ENCODE data around the gene NSFL1C.

Gene NSFL1C

GRCh38 chr20:1484438-1485116 is 17.9 kb upstream of the NSFL1C start:
- TF ChIP-seq ZFX (IDR thresholded peaks at IDR 0.05; ENCODE audit: borderline replicate concordance) (no peak), CTCF (IDR thresholded peaks at IDR 0.05) (no peak)
- H3K27ac ChIP-seq = no peak overlapping the region

GRCh38 chr20:1479831-1480595 is 13.4 kb upstream of the NSFL1C start:
- no peak overlapping the region for H3K27ac ChIP-seq
- TF ChIP-seq CTCF (IDR thresholded peaks at IDR 0.05) (no peak), ZFX (IDR thresholded peaks at IDR 0.05; ENCODE audit: borderline replicate concordance) (no peak)

- TF ChIP-seq ZFX (IDR thresholded peaks at IDR 0.05; ENCODE audit: borderline replicate concordance) (no peak), CTCF (IDR thresholded peaks at IDR 0.05) (no peak)
- H3K27ac ChIP-seq = no peak overlapping the region
These were observed 11.9 kb upstream of the NSFL1C start for GRCh38 chr20:1478566-1478965.

- no peak overlapping the region for H3K27ac ChIP-seq
- no peak for TF ChIP-seq CTCF (IDR thresholded peaks at IDR 0.05)
- TF ChIP-seq ZFX (IDR thresholded peaks at IDR 0.05; ENCODE audit: borderline replicate concordance) = no peak
These were observed 11.3 kb upstream of the NSFL1C start for GRCh38 chr20:1477896-1478490.

- TF ChIP-seq ZFX (IDR thresholded peaks at IDR 0.05; ENCODE audit: borderline replicate concordance) (no peak), CTCF (IDR thresholded peaks at IDR 0.05) (no peak)
- H3K27ac ChIP-seq = no peak overlapping the region
These were observed 8.4 kb upstream of the NSFL1C start for GRCh38 chr20:1474817-1475603.

GRCh38 chr20:1474325-1474724 is 7.7 kb upstream of the NSFL1C start:
- TF ChIP-seq CTCF (IDR thresholded peaks at IDR 0.05) (no peak), ZFX (IDR thresholded peaks at IDR 0.05; ENCODE audit: borderline replicate concordance) (no peak)
- H3K27ac ChIP-seq = no peak overlapping the region
